ENCODE measurements around the gene ACER3.

- no peak for TF ChIP-seq CTCF (IDR thresholded peaks at IDR 0.05)
- TF ChIP-seq EZH2 (IDR thresholded peaks at IDR 0.05; ENCODE audit: borderline replicate concordance, insufficient read depth, low read depth, low read length, poor library complexity, severe bottlenecking): no peak
Measured at GRCh38 chr11:76901144-76901543, 40.4 kb downstream of the ACER3 start.
